Pancreas (tissue), 10 donors: Measurements from ENCODE around the gene TLX1. TPM values are rescaled to one million over a fixed set of nuclear protein-coding genes. Genes with fewer than 3 reads are reported as not detected.

ENCODE experiments used
- ATAC-seq, 4 donors: fragments of 200-7000 bp; cut with Tn5 transposase; one replicate each; pipeline versions ENCODE4 v1.8.0 to v1.9.1; 2020; ENCODE audit warnings: mild to moderate bottlenecking in 4 of 4, moderate library complexity in 4 of 4
- DNase-seq, 6 donors: peaks; one replicate each; pipeline ENCODE4 v3.0.0-alpha.2; 2020
- FAIRE-seq: peaks from 2 replicates; lab custom pipeline; 2012; peaks lifted over from hg19 to GRCh38; lab: Jason Lieb, UNC
- H3K27ac ChIP-seq, 4 donors: fragments of 200-600 bp; sonication (generic); 1 replicate in 3 of 4; 2 replicates in 1 of 4; pipeline versions ENCODE4 v1.5.0 to v1.8.0; 2020
- H3K27me3 ChIP-seq, 4 donors: fragments of 200-600 bp; one replicate each; pipeline ENCODE4 v1.8.0; 2021
- H3K36me3 ChIP-seq, 3 donors: fragments of 200-600 bp; sonication (generic) in 1 of 3; one replicate each; pipeline versions ENCODE4 v1.5.0 to v1.8.0; 2020 to 2021
- H3K4me1 ChIP-seq, 3 donors: fragments of 200-600 bp; one replicate each; pipeline ENCODE4 v1.8.0; 2021
- H3K4me3 ChIP-seq, 4 donors: fragments of 200-600 bp; sonication (generic) in 2 of 4; one replicate each; pipeline versions ENCODE4 v1.5.0 to v1.8.0; 2020 to 2021
- H3K9me3 ChIP-seq, 4 donors: fragments of 200-600 bp; one replicate each; pipeline ENCODE4 v1.8.0; 2021
- CTCF ChIP-seq, 4 donors: fragments of 200-600 bp; sonication (generic) in 3 of 4; IDR thresholded peaks; one replicate each; pipeline versions ENCODE4 v1.5.0 to v1.8.0; 2021; ENCODE audit warnings: antibody characterized with exemption in 4 of 4
- WGBS, 2 donors: extraction: QIAGEN DNeasy Blood & Tissue Kit; methylation state at CpG; one replicate each; pipeline ENCODE4 v1.1.7; 2013; 5-methylcytosine and 5-hydroxymethylcytosine counted together
- intact Hi-C, 3 donors: fragments of 100-400 bp; cut with DNase I; formaldehyde crosslinking; loops; one replicate each; pipeline versions ENCODE4 v1.11.1 to v1.14.2; 2022
- polyA plus RNA-seq, 2 donors: library from polyadenylated mRNA; stranded (reverse); fragments of 200-250 nt; gene quantifications; one replicate each; pipeline ENCODE4 v1.2.3, GENCODE V29; 2013
- total RNA-seq, 6 donors: library from RNA; stranded (reverse); fragmentation: NEBNext Ultra II Directional in 4 of 6; extraction: Animal tissue kit (Norgen Biotek cat#: 25700) in 4 of 6; gene quantifications; one replicate each; pipeline versions ENCODE4 v1.2.1 to v1.2.4, GENCODE V29; 2021 to 2023
- donor health status: healthy with polysubstance abuse.
- donor health status: DM: no; HTN: no; CAD: no; lungs with moderate emphysema.
- donor health status: DM: no; HTN: no; CAD: no.
- donor health status: control.
- donor health status: control.
- donor health status: Bipolar disorder and iron deficiency.
- donor health status: DM: yes; HTN: yes; CAD: no.
- donor health status: DM: no; HTN: no; CAD: no.
- donor health status: DM: no; HTN: no; CAD: no.
- donor health status: DM: yes; HTN: yes; CAD: no.

The TLX1 gene
- total and polyA plus RNA-seq, 8 donors, result 0.11 to 0.19 TPM; not detected in 6

- peak in 1 of 6 donors; percentile 39 for DNase-seq
- H3K27ac ChIP-seq, result no peak overlapping the region
- no peak for FAIRE-seq
- peaks cover 0 to 3% (median 0%) of the 10 kb centered on the region in 4 donors for H3K27me3 ChIP-seq
- no peak for TF ChIP-seq CTCF (IDR thresholded peaks at IDR 0.05)
- H3K36me3 ChIP-seq, result no peaks in the 10 kb centered on the region
- no peak overlapping the region for H3K4me3 ChIP-seq
- no peak for ATAC-seq
- no peaks in the 10 kb centered on the region for H3K4me1 ChIP-seq
- WGBS, 2 donors, result 73 to 86% methylated on average over 11 of the region's 11 CpGs
- intact Hi-C loops, result no loop called here
- no peaks in the 10 kb centered on the region for H3K9me3 ChIP-seq
These were observed 41.4 kb upstream of the TLX1 start for GRCh38 chr10:101089520-101090299.

- Histone ChIP-seq H3K27me3 (peaks cover 0 to 3% (median 0%) of the 10 kb centered on the region in 4 donors), H3K36me3 (no peaks in the 10 kb centered on the region), H3K9me3 (no peaks in the 10 kb centered on the region), H3K4me1 (no peaks in the 10 kb centered on the region), H3K27ac (no peak overlapping the region), H3K4me3 (no peak overlapping the region)
- 86 to 88% methylated on average over 5 of the region's 5 CpGs for WGBS, 2 donors
- DNase-seq (no peak), ATAC-seq (no peak), FAIRE-seq (no peak)
- no peak for TF ChIP-seq CTCF (IDR thresholded peaks at IDR 0.05)
- intact Hi-C loops, result no loop called here
These were observed 40.5 kb upstream of the TLX1 start for GRCh38 chr10:101090597-101090996.

GRCh38 chr10:101091546-101092290 lies 39.4 kb upstream of the TLX1 start:
- Histone ChIP-seq H3K4me3 (no peak overlapping the region), H3K36me3 (no peaks in the 10 kb centered on the region), H3K9me3 (no peaks in the 10 kb centered on the region), H3K27me3 (peaks cover 0 to 3% (median 0%) of the 10 kb centered on the region in 4 donors), H3K27ac (no peak overlapping the region), H3K4me1 (no peaks in the 10 kb centered on the region)
- TF ChIP-seq CTCF (IDR thresholded peaks at IDR 0.05), result no peak
- FAIRE-seq (no peak), DNase-seq (no peak), ATAC-seq (no peak)
- intact Hi-C loops, result no loop called here
- WGBS, 2 donors, result 33 to 44% methylated on average over 12 of the region's 12 CpGs

GRCh38 chr10:101092881-101093354 lies 38.2 kb upstream of the TLX1 start:
- Histone ChIP-seq H3K4me1 (no peaks in the 10 kb centered on the region), H3K27me3 (peaks cover 0 to 3% (median 0%) of the 10 kb centered on the region in 4 donors), H3K36me3 (no peaks in the 10 kb centered on the region), H3K27ac (no peak overlapping the region), H3K9me3 (no peaks in the 10 kb centered on the region), H3K4me3 (no peak overlapping the region)
- ATAC-seq, result no peak
- intact Hi-C loops, result no loop called here
- 34 to 39% methylated on average over 8 to 9 of the region's 9 CpGs for WGBS, 2 donors
- FAIRE-seq, result no peak
- DNase-seq, result no peak
- TF ChIP-seq CTCF (IDR thresholded peaks at IDR 0.05), result no peak
